Activated CD8-positive, alpha-beta memory T cell treated with anti-CD3 and anti-CD28 coated beads, Interleukin-2, amount 50 U/mL, for 48 hours (primary cell): Measurements from ENCODE around the gene TBC1D2B.
"Not testable (repeated sequence)": the region's sequence is repeated elsewhere in the genome, so short reads cannot be mapped to it uniquely, and the experiment has no call there.

Experiments
- DNase-seq: peaks from one replicate; pipeline ENCODE4 v3.0.0-alpha.2; 2020

TBC1D2B gene

GRCh38 chr15:77999486-77999885 lies 78.0 kb downstream of the TBC1D2B start:
- no peak for DNase-seq

- DNase-seq: no peak
These were observed 78.9 kb downstream of the TBC1D2B start for GRCh38 chr15:77998592-77998991.

- not testable (repeated sequence) for DNase-seq
These were observed 79.6 kb downstream of the TBC1D2B start for GRCh38 chr15:77997761-77998554.

DNA sequence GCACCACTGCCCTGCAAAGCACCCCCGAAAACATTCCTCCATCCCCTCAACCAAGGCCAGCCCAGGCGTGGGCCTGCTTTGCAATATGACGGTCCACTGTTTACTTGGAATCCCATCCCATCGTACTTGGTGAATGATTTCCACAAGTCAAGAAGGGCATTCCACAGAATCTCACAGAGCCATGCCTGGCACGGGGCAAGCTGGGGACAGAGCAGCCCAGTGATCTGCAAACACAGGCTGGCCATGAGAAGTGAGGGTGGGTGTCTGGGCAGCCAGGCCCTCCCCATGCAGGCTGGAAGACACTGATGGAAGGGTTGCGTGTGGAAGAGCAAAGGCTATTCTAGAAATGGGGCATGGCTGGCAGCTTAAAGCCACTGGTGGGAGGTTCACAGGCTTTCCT lies 80.3 kb downstream of the TBC1D2B start:
- DNase-seq: not testable (repeated sequence)

DNA sequence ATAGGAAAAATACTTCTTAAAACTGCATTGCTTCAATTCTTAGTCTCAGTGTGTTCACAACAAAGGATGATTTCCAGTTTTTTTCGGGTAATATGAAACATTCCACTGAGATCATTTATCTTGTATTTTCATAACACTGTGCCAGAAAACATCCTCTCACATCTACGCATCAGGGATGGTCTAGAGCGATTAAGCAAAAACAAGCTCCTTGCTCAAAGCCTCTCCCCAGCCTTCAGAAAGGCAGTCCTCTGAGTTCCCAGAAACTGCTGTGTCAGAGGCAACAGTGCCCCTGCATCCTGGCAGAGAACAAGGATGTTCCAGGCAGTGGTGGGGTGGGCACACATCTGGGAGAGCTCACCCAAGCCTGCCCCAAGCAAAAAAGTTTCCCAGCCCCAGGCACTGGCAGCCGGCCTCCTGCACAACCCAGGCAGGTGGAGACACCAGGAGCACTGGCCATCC lies 80.8 kb downstream of the TBC1D2B start:
- DNase-seq: not testable (repeated sequence)

GRCh38 chr15:77996226-77996625 lies 81.3 kb downstream of the TBC1D2B start:
- not testable (repeated sequence) for DNase-seq

- DNase-seq: not testable (repeated sequence)
These were observed 82.0 kb downstream of the TBC1D2B start for GRCh38 chr15:77995537-77995918.

GRCh38 chr15:77994893-77995536 lies 82.5 kb downstream of the TBC1D2B start:
- not testable (repeated sequence) for DNase-seq

DNA sequence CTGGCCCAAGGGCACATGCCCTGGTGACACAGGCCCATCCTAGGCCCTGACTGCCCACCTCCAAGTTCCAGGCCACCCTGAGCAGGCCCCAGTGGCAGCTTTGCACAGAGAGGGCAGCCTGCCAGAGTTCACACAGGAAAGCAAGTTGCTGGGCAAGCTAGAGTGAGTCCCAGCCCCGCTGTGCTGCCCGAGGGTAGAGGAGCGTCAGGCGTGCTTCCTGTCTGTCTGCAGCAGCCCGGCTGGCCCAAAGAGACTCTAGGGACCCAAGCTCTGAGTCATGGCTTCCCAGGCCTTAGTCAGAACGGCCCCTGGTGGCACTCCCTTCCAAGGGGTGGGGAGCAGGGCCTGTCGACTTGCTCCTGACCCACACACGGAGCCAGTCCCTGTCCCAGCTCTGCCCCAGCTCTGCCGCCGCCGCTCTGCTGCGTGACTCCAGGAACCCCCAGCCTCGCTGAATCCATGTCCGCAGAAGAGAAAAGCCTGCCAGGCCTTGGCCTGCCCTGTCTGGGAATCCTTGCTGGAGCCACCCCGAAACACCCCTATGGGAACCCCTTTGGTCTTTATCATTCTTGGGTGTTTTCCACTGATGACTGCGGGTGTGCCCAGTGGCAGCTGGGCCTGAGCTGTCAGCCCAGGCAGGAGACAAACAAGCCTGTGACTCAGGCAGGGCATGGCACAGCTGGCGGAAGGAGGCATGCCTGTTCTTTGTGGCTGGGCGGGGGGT lies 83.4 kb downstream of the TBC1D2B start:
- DNase-seq: not testable (repeated sequence)

DNA sequence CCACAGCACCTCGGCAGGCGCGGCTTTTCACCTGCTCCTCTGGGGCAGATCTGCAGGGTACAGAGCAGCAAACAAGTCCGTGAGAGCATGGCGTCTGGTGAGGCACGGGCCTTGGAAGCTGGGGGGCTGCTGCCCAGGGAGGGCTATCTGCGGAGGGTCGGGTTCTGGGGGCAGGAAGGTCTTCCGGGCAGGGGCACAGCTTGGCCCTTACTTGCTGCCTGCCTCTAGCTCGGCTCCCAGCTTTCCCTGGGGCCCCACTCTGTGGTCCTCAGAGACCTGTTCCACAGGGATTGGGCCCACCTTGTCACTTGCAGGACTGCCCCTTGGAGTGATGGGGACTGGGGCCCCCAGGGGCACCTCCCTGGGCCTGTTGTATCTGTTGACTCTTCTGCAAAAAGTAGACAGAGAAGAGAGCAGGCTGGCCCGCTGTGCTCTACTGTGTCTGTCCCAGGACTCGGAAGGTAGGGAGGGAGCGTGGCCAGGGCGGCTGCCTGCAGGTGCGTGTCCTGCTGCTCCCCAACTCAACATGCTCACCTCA lies 84.1 kb downstream of the TBC1D2B start:
- no peak for DNase-seq

DNA sequence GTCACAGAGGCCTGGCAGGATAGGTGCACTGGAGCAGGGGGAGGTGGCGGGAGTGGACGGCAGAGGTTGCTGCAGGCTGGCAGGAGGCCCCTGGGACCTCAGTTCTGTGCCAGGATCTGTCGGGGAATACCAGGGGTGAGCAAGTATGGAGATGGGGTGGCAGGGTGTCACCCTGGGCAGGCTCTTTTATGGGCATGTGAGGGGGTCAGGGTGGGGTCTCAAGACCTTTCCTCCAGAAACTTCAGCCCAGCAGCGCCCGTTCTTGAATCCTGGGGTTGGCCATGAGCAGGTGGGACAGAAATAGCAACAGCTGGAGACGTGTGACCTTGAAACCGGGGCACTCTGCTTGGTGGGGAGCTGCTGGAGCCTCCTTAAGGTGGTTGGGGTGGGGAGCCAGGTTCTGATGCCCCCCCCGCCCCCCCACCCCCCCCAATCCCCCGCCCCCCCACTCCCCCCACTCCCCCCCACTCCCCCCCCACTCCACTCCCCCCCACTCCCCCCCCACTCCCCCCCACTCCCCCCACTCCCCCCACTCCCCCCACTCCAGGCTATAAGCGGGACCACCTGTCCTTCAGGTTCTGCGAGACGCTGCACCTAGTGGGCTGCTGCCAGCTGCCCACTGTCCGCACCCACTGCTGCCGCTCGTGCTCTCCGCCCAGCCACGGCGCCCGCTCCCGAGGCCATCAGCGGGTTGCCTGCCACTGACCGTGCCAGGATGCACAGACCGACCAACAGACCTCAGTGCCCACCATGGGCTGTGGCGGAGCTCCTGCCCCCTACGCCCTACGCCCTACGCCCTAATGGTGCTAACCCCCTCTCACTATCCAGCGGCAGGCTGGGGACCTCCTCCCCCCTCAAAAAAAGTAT lies 84.9 kb downstream of the TBC1D2B start:
- no peak for DNase-seq

- DNase-seq: not testable (repeated sequence)
These were observed 85.8 kb downstream of the TBC1D2B start for GRCh38 chr15:77991658-77992201.

DNA sequence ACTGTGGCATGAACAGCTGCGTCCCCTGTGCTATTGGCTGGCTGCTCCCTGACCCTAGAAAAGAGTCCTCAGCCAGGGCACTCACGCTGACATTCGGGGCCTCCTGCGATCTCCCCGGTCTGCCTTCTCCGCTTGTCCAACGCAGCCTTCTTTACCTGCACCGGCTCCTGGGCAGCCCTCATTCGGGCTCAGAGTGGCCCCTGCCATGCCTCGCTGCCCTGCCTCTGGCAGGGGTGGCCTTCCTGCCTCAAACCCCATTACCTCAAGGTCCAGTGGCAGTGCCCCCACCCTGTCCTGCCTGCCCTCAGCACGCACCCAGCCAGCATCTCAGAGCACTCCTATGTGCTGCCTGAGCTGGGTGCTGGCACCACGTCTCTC lies 86.5 kb downstream of the TBC1D2B start:
- DNase-seq: no peak

- DNase-seq: no peak
These were observed 88.0 kb downstream of the TBC1D2B start for GRCh38 chr15:77989296-77990143.

GRCh38 chr15:77988347-77989295 lies 88.9 kb downstream of the TBC1D2B start:
- DNase-seq: no peak

DNA sequence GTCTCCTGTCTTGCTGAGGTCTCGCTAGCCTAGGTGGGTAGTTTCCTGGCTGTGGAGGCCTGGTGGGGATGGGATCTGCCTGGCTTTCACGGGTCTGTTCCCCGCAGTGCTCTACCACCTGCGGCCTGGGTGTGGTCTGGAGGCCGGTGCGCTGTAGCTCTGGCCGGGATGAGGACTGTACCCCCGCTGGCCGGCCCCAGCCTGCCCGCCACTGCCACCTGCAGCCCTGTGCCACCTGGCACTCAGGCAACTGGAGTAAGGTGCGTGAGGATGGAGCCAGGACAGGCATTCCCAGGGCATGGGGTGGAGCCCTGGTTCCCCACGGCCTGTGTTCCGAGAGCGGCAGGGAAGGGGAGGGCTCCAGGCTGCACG lies 89.8 kb downstream of the TBC1D2B start:
- DNase-seq: not testable (repeated sequence)

GRCh38 chr15:77986891-77987764 lies 90.4 kb downstream of the TBC1D2B start:
- DNase-seq: no peak

DNA sequence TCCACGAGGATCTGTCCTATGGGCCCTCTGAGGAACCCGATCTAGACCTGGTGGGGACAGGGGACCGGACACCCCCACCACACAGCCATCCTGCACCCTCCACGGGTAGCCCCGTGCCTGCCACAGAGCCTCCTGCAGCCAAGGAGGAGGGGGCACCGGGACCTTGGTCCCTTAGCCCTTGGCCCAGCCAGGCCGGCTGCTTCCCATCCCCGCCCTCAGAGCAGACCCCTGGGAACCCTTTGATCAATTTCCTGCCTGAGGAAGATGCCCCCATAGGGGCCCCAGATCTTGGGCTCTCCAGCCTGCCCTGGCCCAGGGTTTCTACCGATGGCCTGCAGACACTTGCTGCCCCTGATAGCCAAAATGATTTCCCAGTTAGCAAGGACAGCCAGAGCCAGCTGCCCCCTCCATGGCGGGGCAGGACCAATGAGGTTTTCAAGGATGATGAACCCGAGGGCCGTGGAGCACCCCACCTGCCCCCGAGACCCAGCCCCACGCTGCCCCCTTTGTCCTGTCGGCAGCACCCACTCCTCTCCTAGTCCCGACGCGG lies 91.5 kb downstream of the TBC1D2B start:
- no peak for DNase-seq
